Thyroid gland (tissue), 4 donors: ENCODE measurements around the gene DTHD1. TPM values are rescaled to one million over a fixed set of nuclear protein-coding genes. Genes with fewer than 3 reads are reported as not detected.

Source experiments
- DNase-seq, 2 donors: peaks; one replicate each; pipeline ENCODE4 v3.0.0-alpha.2; 2019
- H3K27ac ChIP-seq, 3 donors: fragments of 200-600 bp; sonication (generic); 1 replicate in 2 of 3; 2 replicates in 1 of 3; pipeline ENCODE4 v1.5.1; 2016 to 2019; ENCODE audit warnings: mild to moderate bottlenecking in 1 of 3, moderate library complexity in 1 of 3
- H3K27me3 ChIP-seq: fragments of 200-600 bp; sonication (generic); one replicate; pipeline ENCODE4 v1.5.1; 2019
- H3K36me3 ChIP-seq, 2 donors: fragments of 200-600 bp; sonication (generic); one replicate each; pipeline ENCODE4 v1.5.1; 2016 to 2019
- H3K4me1 ChIP-seq, 2 donors: fragments of 200-600 bp; sonication (generic); one replicate each; pipeline ENCODE4 v1.5.1; 2017 to 2019
- H3K4me3 ChIP-seq, 3 donors: fragments of 200-600 bp; sonication (generic); replicated peaks in 1 of 3; 1 replicate in 2 of 3; 2 replicates in 1 of 3; pipeline ENCODE4 v1.5.1; 2016; ENCODE audit warnings: mild to moderate bottlenecking in 1 of 3
- H3K9me3 ChIP-seq: fragments of 200-600 bp; sonication (generic); one replicate; pipeline ENCODE4 v1.5.1; 2017
- POLR2A ChIP-seq, 2 donors: fragments of 450-650 bp; IDR thresholded peaks; one replicate each; pipeline ENCODE4 v1.6.1; 2017; ENCODE audit warnings: antibody characterized with exemption in 2 of 2, mild to moderate bottlenecking in 2 of 2, moderate library complexity in 1 of 2
- WGBS, 2 donors: methylation state at CpG; one replicate each; pipeline ENCODE4 v1.1.5; 2017; 5-methylcytosine and 5-hydroxymethylcytosine counted together
- intact Hi-C: fragments of 100-400 bp; cut with DNase I; formaldehyde crosslinking; loops from one replicate; pipeline ENCODE4 v1.15.1; 2023
- total RNA-seq, 4 donors: library from RNA; depleted of rRNA; stranded (reverse); fragments of >200 nt; gene quantifications; one replicate each; pipeline ENCODE4 v1.2.3, GENCODE V29; 2016
- TF ChIP-seq, protein P1 (sequence below), 6 experiments: fragments of 200-600 bp in 3 of 6; fragments of 450-650 bp in 3 of 6; sonication (generic) in 3 of 6; IDR thresholded peaks; one replicate each; pipeline ENCODE4 v1.5.1; 2016 to 2019; ENCODE audit warnings: antibody characterized with exemption in 6 of 6, mild to moderate bottlenecking in 2 of 6, inconsistent platforms in 1 of 6, moderate library complexity in 1 of 6

Gene DTHD1
- total RNA-seq, 4 donors from 2014 or later = 0.27 to 0.71 (median 0.52) TPM

- Histone ChIP-seq H3K36me3 (no peaks in the 10 kb centered on the region), H3K4me1 (peaks cover 0 to 3% of the 10 kb centered on the region in 2 donors), H3K4me3 (peak overlapping the region in 2 of 3 donors; percentile 1 to 74), H3K27ac (peak overlapping the region; percentile 12 to 95 (median 29)), H3K9me3 (no peaks in the 10 kb centered on the region), H3K27me3 (no peaks in the 10 kb centered on the region)
- TF ChIP-seq, protein P1, sequence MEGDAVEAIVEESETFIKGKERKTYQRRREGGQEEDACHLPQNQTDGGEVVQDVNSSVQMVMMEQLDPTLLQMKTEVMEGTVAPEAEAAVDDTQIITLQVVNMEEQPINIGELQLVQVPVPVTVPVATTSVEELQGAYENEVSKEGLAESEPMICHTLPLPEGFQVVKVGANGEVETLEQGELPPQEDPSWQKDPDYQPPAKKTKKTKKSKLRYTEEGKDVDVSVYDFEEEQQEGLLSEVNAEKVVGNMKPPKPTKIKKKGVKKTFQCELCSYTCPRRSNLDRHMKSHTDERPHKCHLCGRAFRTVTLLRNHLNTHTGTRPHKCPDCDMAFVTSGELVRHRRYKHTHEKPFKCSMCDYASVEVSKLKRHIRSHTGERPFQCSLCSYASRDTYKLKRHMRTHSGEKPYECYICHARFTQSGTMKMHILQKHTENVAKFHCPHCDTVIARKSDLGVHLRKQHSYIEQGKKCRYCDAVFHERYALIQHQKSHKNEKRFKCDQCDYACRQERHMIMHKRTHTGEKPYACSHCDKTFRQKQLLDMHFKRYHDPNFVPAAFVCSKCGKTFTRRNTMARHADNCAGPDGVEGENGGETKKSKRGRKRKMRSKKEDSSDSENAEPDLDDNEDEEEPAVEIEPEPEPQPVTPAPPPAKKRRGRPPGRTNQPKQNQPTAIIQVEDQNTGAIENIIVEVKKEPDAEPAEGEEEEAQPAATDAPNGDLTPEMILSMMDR (IDR thresholded peaks at IDR 0.05) = no peak
- WGBS, 2 donors = 52% methylated on average over 2 of the region's 2 CpGs
- DNase-seq = no peak
- intact Hi-C loops = no loop called here
Measured at GRCh38 chr4:36241771-36242170, 39.6 kb upstream of the DTHD1 start.

DNA sequence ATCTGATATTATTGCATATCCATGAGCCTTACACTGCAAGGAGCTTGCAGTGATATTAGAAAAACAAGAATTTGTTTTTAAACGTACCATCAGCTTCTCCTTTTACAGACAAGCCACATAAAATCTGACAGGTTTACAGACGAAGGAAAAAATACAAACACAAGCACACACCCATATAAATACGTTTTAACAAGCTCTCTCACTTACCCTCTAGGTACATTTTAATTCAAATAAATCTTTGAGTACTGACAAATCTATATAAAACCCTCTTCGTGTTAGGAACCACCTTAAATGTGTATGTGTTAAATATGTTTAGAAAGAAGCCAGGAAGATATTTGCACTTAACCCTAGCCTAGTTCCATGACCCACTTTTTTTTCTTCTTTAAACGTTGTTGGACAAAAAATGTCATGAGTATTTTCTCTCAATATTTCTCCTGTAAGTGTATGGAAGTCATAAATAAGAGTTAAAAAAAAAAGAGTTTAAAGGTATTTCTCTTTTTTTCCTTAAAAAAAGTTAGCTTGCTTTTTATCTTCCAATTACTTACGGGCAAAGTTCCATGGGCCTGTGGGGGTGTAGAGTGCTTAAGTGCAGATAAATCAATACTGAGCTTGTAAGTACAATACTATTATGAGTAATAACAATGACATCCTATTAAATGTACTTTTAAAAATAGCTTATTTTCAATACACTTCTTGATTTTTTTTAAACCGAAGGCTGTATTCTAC is 38.6 kb upstream of the DTHD1 start:
- TF ChIP-seq, protein P1 (IDR thresholded peaks at IDR 0.05) = no peak
- no peak for TF ChIP-seq POLR2A (IDR thresholded peaks at IDR 0.05)
- no peak for DNase-seq
- Histone ChIP-seq H3K36me3 (no peaks in the 10 kb centered on the region), H3K9me3 (no peaks in the 10 kb centered on the region), H3K27me3 (no peaks in the 10 kb centered on the region), H3K27ac (peak overlapping the region; percentile 29 to 95 (median 92)), H3K4me1 (peaks cover 0 to 3% of the 10 kb centered on the region in 2 donors), H3K4me3 (peak overlapping the region in 2 of 3 donors; percentile 12 to 74)
- intact Hi-C loops = no loop called here
- 28 to 40% methylated on average over 7 of the region's 7 CpGs for whole genome bisulfite sequencing, 2 donors

- H3K27ac ChIP-seq = peak overlapping the region; percentile 92 to 97 (median 95)
- intact Hi-C loops = no loop called here
- 1 to 3% methylated on average over 14 to 16 of the region's 38 CpGs for WGBS, 2 donors
- H3K9me3 ChIP-seq = no peaks in the 10 kb centered on the region
- peaks cover 0 to 3% of the 10 kb centered on the region in 2 donors for H3K4me1 ChIP-seq
- peak; percentile 77 to 80 for DNase-seq
- no peak for TF ChIP-seq POLR2A (IDR thresholded peaks at IDR 0.05)
- TF ChIP-seq, protein P1 (IDR thresholded peaks at IDR 0.05) = no peak
- no peaks in the 10 kb centered on the region for H3K27me3 ChIP-seq
- peak overlapping the region in 2 of 3 donors; percentile 12 to 74 for H3K4me3 ChIP-seq
- no peaks in the 10 kb centered on the region for H3K36me3 ChIP-seq
Measured at GRCh38 chr4:36243355-36244256, 37.8 kb upstream of the DTHD1 start.

- intact Hi-C loops = no loop called here
- H3K4me1 ChIP-seq = peaks cover 0 to 3% of the 10 kb centered on the region in 2 donors
- H3K9me3 ChIP-seq = no peaks in the 10 kb centered on the region
- H3K4me3 ChIP-seq = peak within 1 kb of the TSS; percentile 10 to 74 (median 12)
- no peaks in the 10 kb centered on the region for H3K36me3 ChIP-seq
- TF ChIP-seq POLR2A (IDR thresholded peaks at IDR 0.05) = peak; percentile 10 to 91
- TF ChIP-seq, protein P1 (IDR thresholded peaks at IDR 0.05) = peak in 2 of 6 experiments; percentile 5 to 23
- WGBS, 2 donors = 12 to 13% methylated on average over 7 to 8 of the region's 81 CpGs
- H3K27ac ChIP-seq = peak within 1 kb of the TSS; percentile 92 to 97 (median 95)
- DNase-seq = peak; percentile 80 to 81
- H3K27me3 ChIP-seq = no peaks in the 10 kb centered on the region
Measured at GRCh38 chr4:36244257-36245082, 36.9 kb upstream of the DTHD1 start, which contains the start of gene ARAP2. TSS of gene ARAP2 (minus strand) at chr4:36244514. CDS start at chr4:36229486, 15,028 bp downstream.
